Measurements from ENCODE around the gene AKAP8.
"Not testable (repeated sequence)": the region's sequence is repeated elsewhere in the genome, so short reads cannot be mapped to it uniquely, and the experiment has no call there.

Gene AKAP8

DNA sequence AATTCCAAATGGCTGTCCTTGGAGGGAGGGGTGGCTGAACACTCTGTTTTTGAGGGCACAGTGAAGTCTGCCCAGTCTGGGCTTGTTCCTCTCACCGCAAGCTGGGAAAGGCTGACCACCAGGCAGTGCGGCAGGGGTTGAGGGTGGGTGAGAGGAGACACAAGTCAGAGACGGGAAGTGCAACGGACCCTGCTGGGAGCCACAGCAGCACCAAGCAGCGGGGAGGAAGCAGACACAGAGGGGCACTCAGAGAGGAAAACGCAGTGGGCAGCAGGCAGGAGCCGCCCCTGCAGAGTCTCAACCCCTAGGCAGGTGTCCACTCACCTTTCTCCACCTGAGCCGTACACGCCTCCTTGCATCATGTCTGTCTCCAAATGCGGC lies 23.6 kb upstream of the AKAP8 start:
- no peak for DNase-seq

DNA sequence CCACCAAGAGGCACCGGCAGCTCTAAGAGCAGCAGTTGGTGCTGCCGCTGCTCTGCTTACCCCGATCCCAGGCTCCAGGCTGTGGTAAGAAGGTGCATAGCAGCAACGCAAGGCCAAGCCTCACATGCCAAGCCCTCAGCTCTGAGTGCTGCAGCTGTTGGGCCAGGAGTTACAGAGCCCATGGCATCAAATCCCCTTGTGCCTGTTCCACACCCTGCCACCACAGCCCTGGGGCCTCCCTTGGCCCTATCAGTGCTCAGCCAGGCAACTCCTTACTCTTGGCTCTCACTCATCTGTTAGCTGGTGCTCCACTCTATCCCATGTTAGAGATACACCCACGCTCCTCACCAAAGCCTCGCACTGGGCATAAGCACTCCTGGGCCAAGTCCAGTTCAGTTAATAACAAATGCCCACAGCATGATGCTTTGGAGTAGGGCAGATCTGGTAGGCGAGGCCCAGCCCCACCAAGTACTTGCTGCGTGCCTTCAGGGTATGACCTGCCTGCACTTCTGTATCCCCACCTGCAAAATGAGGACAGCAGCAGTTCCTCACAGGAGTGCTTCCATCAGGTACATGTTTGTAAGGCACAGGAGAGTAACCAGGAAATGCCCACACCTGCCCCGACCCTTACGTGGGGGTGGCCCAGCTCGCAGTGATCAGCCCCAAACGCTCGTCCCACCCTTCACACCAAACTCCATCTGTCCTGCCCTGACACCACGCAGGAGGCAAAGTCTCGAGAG lies 23.0 kb upstream of the AKAP8 start:
- DNase-seq = no peak

DNA sequence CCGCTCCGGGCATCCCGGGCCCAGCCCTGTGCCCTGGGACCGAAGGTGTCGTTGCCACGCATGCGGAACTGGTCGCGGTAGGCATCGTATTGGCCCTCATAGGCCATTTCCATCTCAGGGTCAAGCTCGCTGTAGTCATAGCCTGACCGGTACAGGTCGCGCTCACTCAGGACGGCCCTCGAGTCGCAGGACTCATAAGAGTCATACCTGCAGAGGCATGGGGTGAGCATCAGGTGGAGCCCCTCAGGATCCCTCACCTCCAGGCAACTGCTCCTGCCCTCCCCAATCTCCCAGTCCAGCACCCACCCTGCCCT lies 21.8 kb upstream of the AKAP8 start:
- DNase-seq = no peak

DNA sequence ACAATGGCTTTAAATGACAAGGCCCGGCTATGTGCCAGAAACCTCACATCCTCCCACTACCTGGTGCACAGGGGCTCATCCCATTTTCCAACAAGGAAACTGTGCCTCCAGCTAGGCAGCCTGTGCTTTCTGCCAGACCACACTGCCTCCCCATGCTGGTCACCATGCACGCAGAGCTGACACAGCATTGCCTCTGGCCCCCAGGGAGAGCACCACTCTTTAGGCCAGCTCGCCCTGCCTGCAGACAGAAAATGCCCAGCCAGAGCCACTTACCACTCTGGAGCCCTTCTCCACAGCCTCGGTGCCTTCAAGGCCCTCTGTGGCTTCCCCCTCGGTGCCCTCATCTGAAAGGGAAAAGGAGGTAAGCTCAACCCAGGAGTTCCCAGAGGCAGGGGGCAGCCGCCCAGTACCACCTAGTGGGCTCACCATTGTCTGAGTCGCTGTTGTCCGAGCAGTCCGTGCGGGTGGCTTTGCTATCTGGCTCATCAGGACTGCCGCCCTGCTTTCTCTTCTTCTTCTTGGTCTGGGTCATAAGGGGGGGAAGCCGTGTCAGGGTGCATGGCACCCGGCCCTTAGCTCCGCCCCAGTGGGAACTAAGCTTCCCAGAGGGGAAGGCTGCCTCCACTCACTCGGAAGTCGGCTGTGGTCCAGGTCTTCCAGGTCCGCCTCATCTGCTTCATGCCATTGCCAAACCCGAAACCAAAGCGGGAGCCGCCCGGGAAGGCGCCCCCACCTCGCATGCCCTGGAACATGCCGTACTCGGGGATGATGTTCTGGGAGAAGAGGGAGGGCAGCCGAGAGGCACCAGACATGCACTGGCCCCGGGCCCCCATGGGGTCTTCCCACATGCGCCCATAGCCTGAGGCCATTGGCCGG lies 21.2 kb upstream of the AKAP8 start:
- DNase-seq = no peak

DNA sequence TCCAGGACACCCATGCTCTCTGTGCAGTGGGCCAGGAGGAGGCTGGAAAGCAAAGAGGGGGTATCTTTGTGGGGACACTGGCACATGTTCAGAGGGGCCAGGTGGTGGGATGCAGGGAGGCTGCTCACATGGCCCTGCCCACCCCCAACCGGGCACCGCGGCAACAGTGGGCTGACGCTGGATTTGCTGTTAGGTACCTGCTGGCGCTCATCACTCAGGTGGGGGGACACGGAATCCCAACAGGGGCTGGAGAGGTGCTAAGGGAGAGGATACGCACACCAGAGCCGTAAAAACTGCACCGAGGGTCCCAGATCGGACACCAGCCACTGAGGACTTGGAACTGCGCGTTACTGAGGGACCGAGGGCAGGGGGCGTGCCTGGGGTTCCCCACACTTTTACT lies 20.0 kb upstream of the AKAP8 start:
- DNase-seq = no peak

DNA sequence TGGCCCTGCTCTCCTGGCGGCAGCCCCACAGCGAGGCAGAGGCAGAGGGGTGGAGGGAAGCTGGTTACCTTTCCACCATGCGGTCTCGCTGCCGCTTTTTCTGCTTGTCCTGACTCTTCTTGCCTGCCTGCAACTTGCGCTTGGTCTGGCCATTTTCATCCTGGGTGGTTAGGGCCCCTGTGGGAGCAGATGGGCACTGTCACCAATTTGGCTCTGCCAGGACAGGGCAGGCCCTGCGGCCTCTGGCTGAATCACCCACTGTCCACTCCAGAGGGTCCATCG lies 19.6 kb upstream of the AKAP8 start:
- no peak for DNase-seq

DNA sequence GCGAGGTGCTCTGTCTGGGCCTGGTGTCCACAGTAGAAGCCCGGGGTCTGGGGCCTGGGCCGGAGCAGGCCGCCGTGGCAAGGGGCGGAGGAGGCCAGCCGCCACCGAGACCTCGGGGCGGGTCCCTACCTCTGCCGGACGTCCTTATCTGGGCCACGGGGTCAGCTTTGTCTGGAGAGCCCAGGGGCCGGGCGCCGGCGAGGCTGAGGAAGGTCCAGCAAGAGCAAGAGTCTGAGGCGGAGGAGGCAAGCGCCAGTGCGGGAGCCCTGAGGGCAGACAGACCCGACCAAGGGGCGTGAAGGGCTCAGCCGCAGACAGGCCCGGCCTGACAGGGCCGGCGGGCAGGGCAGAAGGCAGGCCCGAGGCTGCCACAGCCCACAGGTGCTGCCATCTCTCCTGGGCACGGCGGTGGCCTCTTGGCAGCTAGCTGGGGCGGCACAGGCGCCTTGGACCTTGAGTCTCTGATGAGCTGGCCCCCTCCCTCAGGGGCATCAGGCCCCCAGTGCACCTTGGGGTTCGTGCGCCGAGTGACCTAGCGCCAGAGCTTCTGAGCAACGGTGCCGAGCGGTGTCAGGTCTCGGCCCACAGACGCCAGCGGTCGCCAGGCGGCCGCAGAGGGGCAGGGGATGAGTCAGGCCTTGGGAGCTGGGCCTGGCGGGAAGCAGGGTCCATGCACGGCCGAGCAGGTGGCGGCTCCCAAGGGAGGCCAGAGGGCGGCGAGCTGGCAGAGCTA lies 19.1 kb upstream of the AKAP8 start:
- no peak for DNase-seq

DNA sequence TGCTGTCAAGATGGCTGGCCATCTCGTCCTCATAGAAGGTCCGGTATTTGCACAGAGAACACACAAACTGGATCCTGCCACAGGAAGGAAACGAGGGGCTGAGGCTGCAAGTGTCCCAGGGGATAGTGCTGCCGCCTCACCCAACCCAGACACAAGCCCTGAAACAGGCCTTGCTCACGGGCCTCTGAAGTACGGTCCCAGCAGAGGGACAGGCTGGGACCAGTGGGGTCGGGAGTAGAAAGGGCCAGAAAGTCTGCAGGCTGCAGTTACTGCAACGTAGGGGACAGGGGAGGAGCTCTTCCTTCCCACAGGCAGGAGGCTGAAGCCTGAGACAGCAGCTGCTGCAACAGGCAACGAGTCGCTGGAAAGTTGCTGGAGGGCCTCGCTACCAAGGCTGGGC lies 18.2 kb upstream of the AKAP8 start:
- no peak for DNase-seq

DNA sequence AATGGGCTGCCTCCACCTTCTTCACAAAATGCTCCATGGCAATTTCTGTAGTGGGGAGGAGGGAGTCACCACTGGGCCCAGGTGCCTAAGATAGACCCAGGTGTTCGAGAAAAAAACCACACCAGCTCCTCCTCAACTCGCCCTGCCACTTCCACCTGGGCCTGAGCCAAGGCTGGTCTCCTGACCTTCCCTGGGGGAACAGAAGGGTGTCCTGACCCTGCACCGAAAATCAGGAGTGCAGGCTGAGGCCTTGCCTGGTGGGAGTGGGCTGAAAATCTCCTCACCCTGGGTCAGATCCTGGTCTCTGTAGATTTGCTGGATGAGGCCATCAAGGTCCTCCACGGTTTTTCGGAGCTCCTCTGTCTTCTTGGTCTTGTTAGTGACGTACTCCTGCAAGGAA lies 17.6 kb upstream of the AKAP8 start:
- DNase-seq = no peak

DNA sequence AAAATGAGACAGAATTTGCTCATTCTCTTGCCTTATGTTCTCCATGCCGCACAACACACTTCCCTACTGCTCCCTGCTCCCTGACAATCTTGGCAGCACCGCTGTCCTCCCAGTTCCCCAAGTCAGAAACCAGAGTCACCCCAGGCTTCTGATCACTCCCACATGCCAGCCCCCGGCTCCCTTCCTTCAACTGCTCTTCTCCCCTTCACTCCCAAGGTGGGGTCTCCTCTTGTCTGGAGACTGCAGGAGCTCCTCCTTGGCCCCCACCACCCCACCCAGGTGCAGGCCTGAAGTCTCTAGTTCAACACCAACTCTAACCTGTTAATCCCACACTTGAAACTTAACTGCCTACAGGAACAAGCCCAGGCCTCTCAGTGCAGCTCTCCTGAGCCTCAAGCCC lies 16.8 kb upstream of the AKAP8 start:
- DNase-seq = no peak

DNA sequence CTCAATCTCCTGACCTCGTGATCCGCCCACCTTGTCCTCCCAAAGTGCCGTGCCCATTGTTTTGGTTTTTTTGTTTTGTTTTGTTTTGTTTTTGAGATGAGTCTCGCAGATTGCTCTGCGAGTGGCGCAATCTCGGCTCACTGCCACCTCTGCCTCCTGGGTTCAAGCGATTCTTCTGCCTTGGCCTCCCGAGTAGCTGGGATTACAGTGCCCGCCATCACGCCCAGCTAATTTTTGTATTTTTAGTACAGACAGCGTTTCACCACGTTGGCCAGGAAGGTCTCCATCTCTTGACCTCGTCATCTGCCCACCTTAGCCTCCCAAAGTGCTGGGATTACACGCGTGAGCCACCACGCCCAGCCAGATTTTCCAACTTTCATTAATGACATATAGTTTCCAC lies 15.7 kb upstream of the AKAP8 start:
- DNase-seq = not testable (repeated sequence)

DNA sequence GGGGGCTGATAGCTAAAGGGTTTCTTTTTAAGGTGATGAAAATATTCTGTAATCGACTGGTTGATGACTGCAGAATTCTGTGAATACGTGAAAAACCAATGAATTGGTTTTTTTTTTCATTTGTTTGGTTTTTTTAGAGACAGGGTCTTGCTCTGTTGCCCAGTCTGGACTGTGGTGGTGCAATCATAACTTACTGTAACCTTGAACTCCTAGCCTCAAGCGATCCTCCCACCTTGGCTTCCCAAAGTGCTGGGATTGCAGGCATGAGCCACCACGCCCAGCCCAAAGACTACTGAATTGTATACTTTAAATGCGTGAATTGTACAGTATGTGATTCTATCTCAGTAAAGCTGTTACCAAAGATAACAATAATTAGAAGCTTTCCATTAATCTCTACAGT lies 14.8 kb upstream of the AKAP8 start:
- no peak for DNase-seq

DNA sequence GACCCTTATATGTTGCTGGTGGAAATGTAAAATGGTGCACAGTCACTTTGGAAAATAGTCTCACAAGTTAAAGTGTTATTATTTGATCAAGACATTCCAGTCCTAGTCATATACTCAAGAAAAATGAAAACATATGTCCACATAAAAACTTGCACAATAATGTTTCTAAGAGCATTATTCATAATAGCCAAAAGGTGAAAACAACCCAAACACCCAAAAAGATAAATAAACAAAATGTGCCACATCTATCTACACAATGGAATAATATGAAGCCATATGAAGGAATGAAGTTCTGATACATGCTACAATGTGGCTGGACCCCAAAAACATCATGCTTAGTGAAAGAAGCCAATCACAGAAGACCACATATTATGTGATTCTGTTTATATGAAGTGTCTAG lies 14.4 kb upstream of the AKAP8 start:
- DNase-seq = no peak

DNA sequence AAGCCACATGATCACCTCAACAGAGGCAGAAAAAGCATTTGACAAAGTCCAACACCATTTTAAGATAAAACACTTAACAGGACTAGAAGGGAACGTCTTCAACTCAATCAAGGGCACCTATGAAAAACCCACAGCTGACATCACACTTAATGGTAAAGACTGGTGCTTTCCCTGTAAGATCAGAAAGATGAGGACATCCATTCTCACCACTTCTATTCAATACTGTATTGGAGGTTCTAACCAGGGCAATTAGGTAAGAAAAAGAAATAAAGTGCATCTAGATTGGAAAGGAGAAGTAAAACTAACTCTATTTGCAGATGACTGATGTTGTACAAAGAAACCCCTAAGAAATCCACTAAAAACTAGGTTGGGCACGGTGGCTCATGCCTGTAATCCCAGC lies 11.2 kb upstream of the AKAP8 start:
- no peak for DNase-seq

DNA sequence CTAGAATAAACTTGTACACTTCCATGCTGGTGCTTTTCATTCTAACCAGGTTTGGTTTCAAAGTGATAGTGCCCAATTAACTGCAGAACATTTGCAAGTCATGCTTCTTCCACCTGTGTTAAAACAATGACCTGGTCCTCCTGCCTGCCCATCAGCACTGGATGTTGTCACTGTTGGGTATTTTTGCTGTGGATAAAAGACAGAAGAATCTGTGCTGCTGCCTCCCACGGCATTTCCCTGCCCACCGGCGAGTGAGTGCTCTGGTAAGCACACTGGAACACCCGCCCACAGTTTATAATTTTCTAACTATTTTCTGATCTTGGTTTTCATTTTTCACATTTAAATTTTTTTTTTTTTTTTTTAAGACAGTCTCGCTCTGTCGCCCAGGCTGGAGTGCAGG lies 2.3 kb upstream of the AKAP8 start:
- no peak for DNase-seq

DNA sequence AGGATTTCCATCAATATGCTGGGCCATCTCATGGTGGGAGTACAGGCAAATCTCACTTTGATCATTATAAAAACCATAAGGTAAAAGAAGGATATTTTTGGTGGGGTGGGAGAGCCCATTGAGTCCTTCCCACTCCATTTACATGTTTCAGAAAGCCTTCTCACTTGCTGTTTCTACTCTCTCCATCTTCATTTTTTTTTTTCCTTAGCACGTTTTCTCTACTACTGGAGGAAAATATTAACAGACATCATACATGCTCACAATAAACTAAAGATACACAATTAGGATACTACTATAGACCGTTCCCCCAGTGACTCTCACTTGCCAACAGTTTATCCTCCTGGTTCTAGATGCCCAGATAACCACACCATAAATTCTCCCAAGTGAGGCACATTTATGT lies 1.8 kb upstream of the AKAP8 start:
- no peak for DNase-seq

DNA sequence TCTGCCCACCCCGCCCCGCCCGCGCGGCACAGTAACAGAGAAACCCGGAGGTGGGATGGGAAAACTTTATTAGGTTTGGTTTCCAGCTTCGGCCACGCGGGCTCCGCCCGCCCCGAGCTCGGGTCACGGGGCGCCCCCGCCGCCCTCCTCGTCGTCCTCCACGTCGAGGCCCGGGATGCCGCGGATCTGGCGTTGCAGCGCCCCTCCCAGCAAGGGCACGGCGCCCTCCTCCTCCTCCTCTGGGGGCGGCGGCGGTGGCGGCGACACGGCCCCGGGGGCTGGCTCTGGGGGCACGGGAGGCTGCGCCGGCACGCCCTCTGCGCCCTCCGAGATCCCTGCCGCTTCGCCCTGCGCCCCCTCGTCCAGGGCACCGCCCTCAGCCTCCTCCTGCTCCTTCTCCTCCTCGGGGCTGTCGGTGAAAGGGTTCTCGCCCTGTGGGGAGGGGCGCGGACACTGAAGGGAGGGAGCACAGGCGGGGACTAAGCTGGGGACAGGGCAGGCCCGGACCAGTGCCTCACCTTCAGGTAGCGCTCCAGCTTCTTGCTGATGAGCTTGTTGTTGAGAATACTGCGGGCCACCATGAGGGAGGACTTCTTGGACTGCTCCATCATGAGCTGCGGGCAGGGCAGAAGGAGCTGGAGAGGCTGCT lies 536 bp upstream of the AKAP8 start:
- DNase-seq = peak in 2 of 3 experiments; percentile 85 to 86

DNA sequence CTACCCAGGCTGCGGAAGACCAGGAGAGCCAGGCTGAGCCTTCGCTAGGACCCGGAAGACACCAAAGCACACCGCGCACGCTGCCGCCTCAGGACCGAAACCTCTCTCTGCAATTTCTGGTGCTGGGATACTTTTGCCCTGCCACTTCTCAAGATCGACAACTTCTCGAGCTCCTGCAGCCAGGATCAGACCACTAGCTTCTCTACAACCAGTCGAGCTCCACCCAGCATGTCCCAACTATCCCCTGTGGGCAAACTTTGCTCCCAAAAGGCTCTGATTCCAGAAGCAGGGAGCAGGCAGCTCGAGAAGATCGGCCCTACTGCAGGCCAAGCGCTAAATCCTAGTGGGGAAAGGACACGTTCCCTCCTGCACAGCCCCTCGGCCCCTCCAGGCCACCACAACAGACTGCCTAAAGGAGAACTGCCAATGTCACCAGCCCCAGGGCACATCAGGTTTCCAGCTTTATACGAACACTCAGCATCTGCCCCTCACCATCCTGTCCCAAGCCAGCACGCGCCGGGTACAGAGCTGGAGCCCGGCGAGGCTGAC lies 979 bp downstream of the AKAP8 start:
- DNase-seq = peak in 2 of 3 experiments; percentile 62 to 68

DNA sequence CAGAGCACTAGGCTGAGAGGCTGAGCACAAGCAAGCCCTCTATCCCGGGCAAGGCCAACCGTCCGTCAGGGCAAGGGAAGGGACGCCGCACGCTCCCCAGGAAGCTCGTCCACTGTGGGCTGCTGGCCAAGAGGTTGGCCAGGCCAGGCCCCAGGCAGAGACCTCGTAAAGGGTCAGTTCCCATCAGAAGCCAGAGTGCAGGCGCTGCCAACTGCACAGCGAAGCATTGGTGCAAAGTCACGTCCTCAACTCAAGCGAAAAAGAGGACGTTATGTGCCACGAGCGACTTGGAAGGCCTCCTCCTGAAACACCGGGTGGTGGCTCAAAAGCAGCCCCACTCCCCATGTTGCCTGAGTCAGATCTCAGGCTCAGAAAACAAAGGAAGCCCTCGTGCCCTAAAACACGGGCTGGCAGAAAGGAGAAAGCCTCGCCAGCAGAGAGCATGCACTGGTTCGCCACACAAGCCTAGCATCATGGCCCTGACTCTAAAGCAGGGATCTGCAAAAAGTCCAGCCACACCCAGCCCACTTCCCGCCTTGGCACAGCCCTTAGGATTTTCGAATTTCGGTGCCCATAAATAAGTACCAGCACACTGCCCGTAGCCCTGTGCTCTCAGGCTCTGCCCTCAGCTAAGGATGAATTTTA lies 4.7 kb downstream of the AKAP8 start:
- DNase-seq = no peak

DNA sequence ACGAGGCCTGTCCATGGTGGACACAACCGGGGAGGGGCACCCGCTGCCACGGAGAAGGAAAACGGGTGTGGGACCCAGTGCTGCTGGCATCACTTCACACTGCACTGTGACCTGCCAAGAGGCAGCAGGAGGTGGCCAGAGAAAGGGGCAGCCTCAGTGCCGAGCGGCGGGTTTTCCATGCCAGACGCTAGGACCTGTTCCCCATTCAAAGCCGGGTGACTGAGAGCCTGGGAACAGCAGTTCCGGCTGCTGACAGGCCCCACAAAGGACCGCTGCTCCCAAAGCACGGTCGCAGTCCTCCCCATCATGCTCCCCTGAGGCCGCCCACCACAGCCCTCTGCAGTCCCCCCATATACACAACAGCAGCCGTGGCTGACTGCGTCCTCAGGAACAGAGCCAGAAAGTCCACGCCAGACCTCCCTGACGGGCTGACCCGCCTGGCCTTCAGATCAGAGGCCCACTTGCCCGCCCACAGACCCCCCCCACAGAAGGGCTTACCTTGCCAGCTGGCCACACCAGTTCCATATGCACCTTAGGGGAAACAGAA lies 5.4 kb downstream of the AKAP8 start:
- no peak for DNase-seq

DNA sequence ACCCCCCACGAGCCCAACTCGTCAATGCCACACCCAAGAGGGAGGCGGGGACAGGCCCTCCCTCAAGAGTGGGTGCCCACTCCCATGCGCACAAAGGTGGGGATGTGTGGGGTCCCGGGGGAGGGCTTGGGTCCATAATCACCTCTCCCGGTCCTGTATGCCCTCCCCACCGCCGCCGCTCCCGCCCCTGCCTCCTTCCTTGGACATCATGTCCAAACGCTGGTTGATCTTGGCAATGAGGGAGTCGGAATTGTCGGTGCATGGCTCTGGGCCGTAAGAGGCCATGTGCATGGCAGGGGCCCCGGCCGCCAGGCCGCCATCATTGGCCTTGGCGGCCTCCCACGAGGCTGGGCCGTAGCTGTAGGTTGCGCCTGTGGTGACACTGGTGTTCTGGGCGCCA lies 5.9 kb downstream of the AKAP8 start:
- no peak for DNase-seq

DNA sequence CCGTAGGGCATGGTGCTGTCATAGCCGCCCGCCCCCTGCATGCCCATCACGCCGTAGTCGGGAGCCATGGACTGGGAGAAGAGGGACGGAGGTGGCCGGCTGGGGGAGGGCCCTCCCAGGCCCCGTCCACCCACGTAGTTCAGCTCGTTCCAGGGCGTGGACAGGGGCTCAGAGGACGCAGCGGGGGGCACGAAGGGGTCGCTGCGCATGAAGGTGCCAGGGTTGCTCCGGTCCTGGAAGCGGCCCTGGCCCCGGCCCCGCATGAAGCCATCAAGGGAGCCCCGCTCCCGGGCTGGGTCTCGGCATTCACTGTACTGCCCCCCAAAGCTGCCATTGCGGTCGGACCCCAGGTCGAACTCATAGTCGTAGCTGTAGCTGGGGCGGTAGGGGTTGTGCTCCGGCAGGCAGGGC lies 6.7 kb downstream of the AKAP8 start:
- DNase-seq = no peak

DNA sequence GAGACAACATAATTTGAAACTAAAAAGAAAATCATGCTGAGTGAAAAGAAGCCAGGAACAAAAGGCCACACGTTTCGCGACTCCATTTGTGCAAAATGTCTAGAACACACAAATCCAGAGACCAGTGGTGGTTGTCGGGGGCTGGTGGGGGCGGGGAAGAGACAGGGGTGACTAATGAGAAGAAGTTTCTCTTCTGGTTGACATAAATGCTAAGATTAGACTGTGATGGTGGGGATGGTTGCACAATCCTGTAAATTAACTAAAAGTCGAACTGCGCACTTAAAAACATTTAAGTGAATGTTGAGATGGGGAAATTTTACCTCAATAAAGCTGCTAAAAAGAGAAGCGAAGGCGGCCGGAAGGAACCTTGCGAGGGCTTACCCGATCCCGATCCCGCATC lies 7.1 kb downstream of the AKAP8 start:
- DNase-seq = no peak

All from NCI-H1417 (cell line).